Testis (tissue), 2 donors: ENCODE results near the gene TGM6.

Source experiments
- POLR2A ChIP-seq: fragments of 450-650 bp; IDR thresholded peaks from one replicate; pipeline ENCODE4 v1.6.1; 2017; ENCODE audit warnings: antibody characterized with exemption, mild to moderate bottlenecking, moderate library complexity
- TF ChIP-seq, protein P1 (sequence below), 3 experiments: fragments of 450-650 bp in 2 of 3; fragments of 200-600 bp in 1 of 3; sonication (generic) in 1 of 3; IDR thresholded peaks; one replicate each; pipeline ENCODE4 v1.5.1; 2016 to 2019; ENCODE audit warnings: antibody characterized with exemption in 3 of 3, mild to moderate bottlenecking in 2 of 3, moderate library complexity in 1 of 3

DNA sequence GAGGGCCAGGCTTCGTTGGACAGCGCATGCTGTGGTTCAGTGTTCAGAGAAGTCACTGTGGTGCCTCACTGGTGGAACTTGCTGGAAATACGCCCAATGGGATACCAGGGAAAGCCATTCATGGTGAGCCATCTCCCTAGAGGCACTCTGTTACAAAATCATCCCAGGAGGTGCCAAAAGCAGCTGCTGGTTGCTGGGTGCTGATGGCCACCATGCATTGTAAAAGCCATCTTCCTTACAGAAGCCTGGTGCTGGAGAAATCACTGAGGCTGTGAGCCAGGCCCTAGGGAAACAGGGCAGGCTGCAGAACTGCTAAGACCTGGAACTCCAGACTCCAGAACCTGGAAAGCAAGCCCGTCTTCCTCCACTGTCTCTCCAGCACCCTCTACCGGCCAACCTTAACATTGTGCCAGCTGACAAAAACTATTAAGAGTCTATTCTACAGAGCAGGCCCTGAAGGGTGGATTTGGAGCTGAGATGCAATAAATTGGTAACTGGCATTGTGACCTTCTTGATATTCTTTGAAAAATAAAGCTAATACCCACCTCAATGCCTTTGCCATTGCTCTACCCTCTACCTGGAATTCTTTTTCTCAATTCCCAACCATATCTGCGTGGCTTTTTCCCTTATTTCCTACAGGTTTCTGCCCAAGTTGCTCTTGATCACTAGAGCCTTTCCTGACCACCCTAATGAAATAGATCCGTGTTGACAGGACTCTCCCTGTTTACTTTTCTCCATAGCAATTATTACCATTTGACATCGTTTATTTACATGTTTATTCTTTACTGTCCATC lies 71.4 kb downstream of the TGM6 start:
- TF ChIP-seq, protein P1, sequence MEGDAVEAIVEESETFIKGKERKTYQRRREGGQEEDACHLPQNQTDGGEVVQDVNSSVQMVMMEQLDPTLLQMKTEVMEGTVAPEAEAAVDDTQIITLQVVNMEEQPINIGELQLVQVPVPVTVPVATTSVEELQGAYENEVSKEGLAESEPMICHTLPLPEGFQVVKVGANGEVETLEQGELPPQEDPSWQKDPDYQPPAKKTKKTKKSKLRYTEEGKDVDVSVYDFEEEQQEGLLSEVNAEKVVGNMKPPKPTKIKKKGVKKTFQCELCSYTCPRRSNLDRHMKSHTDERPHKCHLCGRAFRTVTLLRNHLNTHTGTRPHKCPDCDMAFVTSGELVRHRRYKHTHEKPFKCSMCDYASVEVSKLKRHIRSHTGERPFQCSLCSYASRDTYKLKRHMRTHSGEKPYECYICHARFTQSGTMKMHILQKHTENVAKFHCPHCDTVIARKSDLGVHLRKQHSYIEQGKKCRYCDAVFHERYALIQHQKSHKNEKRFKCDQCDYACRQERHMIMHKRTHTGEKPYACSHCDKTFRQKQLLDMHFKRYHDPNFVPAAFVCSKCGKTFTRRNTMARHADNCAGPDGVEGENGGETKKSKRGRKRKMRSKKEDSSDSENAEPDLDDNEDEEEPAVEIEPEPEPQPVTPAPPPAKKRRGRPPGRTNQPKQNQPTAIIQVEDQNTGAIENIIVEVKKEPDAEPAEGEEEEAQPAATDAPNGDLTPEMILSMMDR (IDR thresholded peaks at IDR 0.05) = peak; percentile 49 to 79 (median 72)
- no peak for TF ChIP-seq POLR2A
